Mammary epithelial cell (primary cell): Measurements from ENCODE around the gene PIK3AP1.

ENCODE experiments used
- CTCF ChIP-seq, 2 donors: IDR thresholded peaks in 1 of 2; conservative IDR thresholded peaks in 1 of 2; 2 replicates each; pipeline ENCODE4 v1.5.1; 2011 to 2012; ENCODE audit warnings: inconsistent platforms in 2 of 2, low read length in 2 of 2, mild to moderate bottlenecking in 2 of 2, control low read depth in 1 of 2, low read depth in 1 of 2; ENCODE audit not compliant: insufficient read depth in 1 of 2; ENCODE audit errors: extremely low read depth in 1 of 2
- EZH2 ChIP-seq: IDR thresholded peaks from 2 replicates; pipeline ENCODE4 v1.6.1; 2012; ENCODE audit warnings: low read length, inconsistent platforms, borderline replicate concordance

GRCh38 chr10:96701265-96701664 is 19.0 kb downstream of the PIK3AP1 start:
- TF ChIP-seq CTCF (conservative IDR thresholded peaks at IDR 0.05 in 1 of 2, IDR thresholded peaks at IDR 0.05 in 1 of 2; ENCODE audit: extremely low read depth in 1 of 2, insufficient read depth in 1 of 2, low read depth in 1 of 2, low read length in 2 of 2) (no peak), EZH2 (no peak)
